Astrocyte (in vitro differentiated cells and primary cell): ENCODE measurements around the gene MYB. TPM values are rescaled to one million over a fixed set of nuclear protein-coding genes. Genes with fewer than 3 reads are reported as not detected.

Experiments used
- DNase-seq: peaks from one replicate; pipeline ENCODE4 v3.0.0-alpha.2; 2010; ENCODE audit warnings: low read depth
- FAIRE-seq: peaks from 2 replicates; lab custom pipeline; 2011; peaks lifted over from hg19 to GRCh38; lab: Jason Lieb, UNC
- H2AFZ ChIP-seq: 2 replicates; pipeline ENCODE4 v1.6.0; 2012; ENCODE audit warnings: low read depth, low read length, inconsistent platforms
- H3K27ac ChIP-seq: 2 replicates; pipeline ENCODE4 v1.5.1; 2011; ENCODE audit warnings: low read depth, low read length, inconsistent platforms
- H3K27me3 ChIP-seq: 2 replicates; pipeline ENCODE4 v1.6.0; 2011; ENCODE audit warnings: low read length, inconsistent platforms; ENCODE audit not compliant: insufficient read depth
- H3K36me3 ChIP-seq: 2 replicates; pipeline ENCODE4 v1.5.1; 2011; ENCODE audit warnings: low read length, inconsistent platforms; ENCODE audit not compliant: insufficient read depth
- H3K4me1 ChIP-seq: 2 replicates; pipeline ENCODE4 v1.5.1; 2011; ENCODE audit warnings: low read length, inconsistent platforms; ENCODE audit not compliant: insufficient read depth
- H3K4me2 ChIP-seq: 2 replicates; pipeline ENCODE4 v1.6.0; 2012; ENCODE audit warnings: low read length, inconsistent platforms
- H3K4me3 ChIP-seq: 2 replicates; pipeline ENCODE4 v1.5.1; 2011; ENCODE audit warnings: low read depth, mild to moderate bottlenecking, low read length, inconsistent platforms; ENCODE audit not compliant: insufficient read depth
- H3K79me2 ChIP-seq: 2 replicates; pipeline ENCODE4 v1.6.0; 2012; ENCODE audit warnings: mild to moderate bottlenecking, low read length, inconsistent platforms; ENCODE audit not compliant: insufficient read depth
- H3K9ac ChIP-seq: 2 replicates; pipeline ENCODE4 v1.6.0; 2012; ENCODE audit warnings: mild to moderate bottlenecking, low read length, inconsistent platforms
- H3K9me3 ChIP-seq: 2 replicates; pipeline ENCODE4 v1.5.1; 2012; ENCODE audit warnings: low read depth, mild to moderate bottlenecking, low read length, inconsistent platforms; ENCODE audit not compliant: insufficient read depth
- H4K20me1 ChIP-seq: 2 replicates; pipeline ENCODE4 v1.6.0; 2012; ENCODE audit warnings: low read length, inconsistent platforms; ENCODE audit not compliant: insufficient read depth
- H3K27ac Mint-ChIP-seq: one replicate; pipeline ENCODE4 v1.8.0; 2021; ENCODE audit warnings: mild to moderate bottlenecking, mixed read lengths; ENCODE audit not compliant: unreplicated experiment
- H3K27me3 Mint-ChIP-seq: one replicate; pipeline ENCODE4 v1.8.0; 2021; ENCODE audit warnings: low read depth, mixed read lengths; ENCODE audit not compliant: unreplicated experiment
- H3K36me3 Mint-ChIP-seq: one replicate; pipeline ENCODE4 v1.8.0; 2021; ENCODE audit warnings: low read depth, mixed read lengths; ENCODE audit not compliant: unreplicated experiment
- H3K4me1 Mint-ChIP-seq: one replicate; pipeline ENCODE4 v1.8.0; 2021; ENCODE audit warnings: low read depth, mixed read lengths; ENCODE audit not compliant: unreplicated experiment
- H3K4me3 Mint-ChIP-seq: one replicate; pipeline ENCODE4 v1.8.0; 2021; ENCODE audit warnings: mild to moderate bottlenecking, moderate library complexity, mixed read lengths; ENCODE audit not compliant: unreplicated experiment
- H3K9me3 Mint-ChIP-seq: one replicate; pipeline ENCODE4 v1.8.0; 2021; ENCODE audit warnings: mild to moderate bottlenecking, mixed read lengths; ENCODE audit not compliant: unreplicated experiment
- EZH2 ChIP-seq: IDR thresholded peaks from 2 replicates; pipeline ENCODE4 v1.6.1; 2012; ENCODE audit warnings: mild to moderate bottlenecking, low read length, inconsistent platforms; ENCODE audit not compliant: insufficient read depth
- total RNA-seq: library from RNA; stranded (reverse); gene quantifications from 2 replicates; pipeline ENCODE4 v1.2.1, GENCODE V29; 2021
- TF ChIP-seq, protein P1 (sequence below): IDR thresholded peaks from 2 replicates; pipeline ENCODE4 v1.5.1; 2011; ENCODE audit warnings: low read depth, mild to moderate bottlenecking, inconsistent platforms, low read length, moderate library complexity; ENCODE audit not compliant: insufficient read depth

MYB gene
- total RNA-seq, 1 donor from 2014 or later = not detected

DNA sequence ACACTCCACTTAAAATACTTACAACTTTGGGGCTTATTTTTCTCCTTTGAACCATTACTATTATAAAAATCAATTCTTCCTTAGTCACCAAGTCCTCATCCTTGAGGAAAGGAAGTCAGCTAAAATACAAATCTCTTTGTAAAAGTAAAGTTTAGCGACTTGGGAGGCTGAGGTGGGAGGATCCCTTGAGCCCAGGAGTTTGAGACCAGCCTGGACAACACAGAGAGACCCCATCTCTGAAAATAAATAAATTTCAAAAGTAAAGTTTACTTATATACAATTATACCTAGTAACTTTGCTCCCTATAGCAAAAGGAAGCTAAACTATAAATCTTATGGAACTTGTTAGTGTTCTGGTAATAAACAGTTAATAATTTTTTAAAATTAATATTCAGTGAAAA, 40.4 kb downstream of the MYB start:
- no peak overlapping the region for H3K27ac ChIP-seq
- no peak overlapping the region for H3K27ac Mint-ChIP-seq
- no peak overlapping the region for H3K4me2 ChIP-seq
- FAIRE-seq = no peak
- H3K9me3 ChIP-seq = no peaks in the 10 kb centered on the region
- H4K20me1 ChIP-seq = no peaks in the 10 kb centered on the region
- no peaks in the 10 kb centered on the region for H3K27me3 Mint-ChIP-seq
- H3K4me3 Mint-ChIP-seq = no peak overlapping the region
- no peaks in the 10 kb centered on the region for H3K79me2 ChIP-seq
- no peak overlapping the region for H2AFZ ChIP-seq
- no peaks in the 10 kb centered on the region for H3K36me3 ChIP-seq
- H3K4me3 ChIP-seq = no peak overlapping the region
- no peak for TF ChIP-seq EZH2
- TF ChIP-seq, protein P1, sequence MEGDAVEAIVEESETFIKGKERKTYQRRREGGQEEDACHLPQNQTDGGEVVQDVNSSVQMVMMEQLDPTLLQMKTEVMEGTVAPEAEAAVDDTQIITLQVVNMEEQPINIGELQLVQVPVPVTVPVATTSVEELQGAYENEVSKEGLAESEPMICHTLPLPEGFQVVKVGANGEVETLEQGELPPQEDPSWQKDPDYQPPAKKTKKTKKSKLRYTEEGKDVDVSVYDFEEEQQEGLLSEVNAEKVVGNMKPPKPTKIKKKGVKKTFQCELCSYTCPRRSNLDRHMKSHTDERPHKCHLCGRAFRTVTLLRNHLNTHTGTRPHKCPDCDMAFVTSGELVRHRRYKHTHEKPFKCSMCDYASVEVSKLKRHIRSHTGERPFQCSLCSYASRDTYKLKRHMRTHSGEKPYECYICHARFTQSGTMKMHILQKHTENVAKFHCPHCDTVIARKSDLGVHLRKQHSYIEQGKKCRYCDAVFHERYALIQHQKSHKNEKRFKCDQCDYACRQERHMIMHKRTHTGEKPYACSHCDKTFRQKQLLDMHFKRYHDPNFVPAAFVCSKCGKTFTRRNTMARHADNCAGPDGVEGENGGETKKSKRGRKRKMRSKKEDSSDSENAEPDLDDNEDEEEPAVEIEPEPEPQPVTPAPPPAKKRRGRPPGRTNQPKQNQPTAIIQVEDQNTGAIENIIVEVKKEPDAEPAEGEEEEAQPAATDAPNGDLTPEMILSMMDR = no peak
- no peak overlapping the region for H3K9ac ChIP-seq
- H3K9me3 Mint-ChIP-seq = peaks cover 5% of the 10 kb centered on the region
- H3K36me3 Mint-ChIP-seq = no peaks in the 10 kb centered on the region
- no peaks in the 10 kb centered on the region for H3K27me3 ChIP-seq
- no peak for DNase-seq
- H3K4me1 ChIP-seq = no peaks in the 10 kb centered on the region
- H3K4me1 Mint-ChIP-seq = no peaks in the 10 kb centered on the region

DNA sequence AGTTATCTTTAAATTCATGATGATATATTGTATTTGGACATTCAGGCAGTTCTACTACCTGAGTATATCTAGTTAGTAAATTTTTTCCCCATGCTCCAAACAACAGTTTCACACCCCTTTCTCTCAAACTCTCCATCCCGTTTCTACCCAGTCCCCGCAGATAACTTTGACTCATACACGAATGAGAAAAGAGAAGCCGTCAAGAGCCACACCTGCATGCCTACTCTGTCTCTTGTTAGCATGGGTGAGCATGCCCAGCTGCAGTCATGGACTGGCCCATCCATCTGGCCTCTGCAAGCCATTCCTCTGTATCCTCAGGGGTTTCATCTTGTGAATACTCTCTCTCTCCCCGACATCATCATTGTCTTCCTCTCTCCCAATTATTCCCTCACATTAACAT, 41.5 kb downstream of the MYB start:
- TF ChIP-seq EZH2 = no peak
- TF ChIP-seq, protein P1 = no peak
- Mint-ChIP-seq H3K4me1 (no peaks in the 10 kb centered on the region), H3K4me3 (no peak overlapping the region), H3K27me3 (no peaks in the 10 kb centered on the region), H3K9me3 (peaks cover 5% of the 10 kb centered on the region), H3K36me3 (no peaks in the 10 kb centered on the region), H3K27ac (no peak overlapping the region)
- H3K79me2 ChIP-seq = no peaks in the 10 kb centered on the region
- H3K4me2 ChIP-seq = no peak overlapping the region
- H3K9ac ChIP-seq = no peak overlapping the region
- FAIRE-seq = no peak
- no peak for DNase-seq
- no peaks in the 10 kb centered on the region for H4K20me1 ChIP-seq
- H3K4me3 ChIP-seq = no peak overlapping the region
- no peaks in the 10 kb centered on the region for H3K36me3 ChIP-seq
- no peaks in the 10 kb centered on the region for H3K4me1 ChIP-seq
- H3K9me3 ChIP-seq = no peaks in the 10 kb centered on the region
- no peak overlapping the region for H2AFZ ChIP-seq
- no peaks in the 10 kb centered on the region for H3K27me3 ChIP-seq
- H3K27ac ChIP-seq = no peak overlapping the region

DNA sequence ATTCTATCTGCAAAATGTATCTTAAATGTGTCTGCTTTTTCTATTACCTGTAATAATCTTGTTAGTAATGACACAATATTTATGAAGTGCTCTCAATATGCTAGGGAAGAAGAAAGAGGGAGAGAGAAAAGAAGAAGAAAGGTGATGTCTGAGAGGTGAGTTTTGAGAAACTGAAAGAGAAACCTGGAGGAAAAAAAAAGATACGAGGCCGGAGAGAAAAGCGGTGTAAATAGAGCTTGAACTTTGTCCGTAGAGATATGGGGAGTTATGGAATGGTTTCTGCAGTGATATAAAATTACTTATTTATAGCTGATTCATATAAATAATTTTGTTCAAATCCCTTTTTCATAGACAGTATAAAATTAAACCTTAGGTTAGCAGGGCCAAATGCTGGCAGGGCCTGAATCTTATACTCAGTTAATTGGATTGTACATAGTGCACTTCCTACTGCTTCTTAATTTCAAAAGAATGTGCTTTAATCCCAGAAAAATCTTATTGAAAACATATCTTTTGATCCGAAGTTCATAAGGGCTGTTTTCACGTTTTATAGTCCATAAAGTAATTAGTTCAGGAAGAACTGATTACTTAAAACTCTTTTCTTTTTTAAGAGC, 43.0 kb downstream of the MYB start:
- H3K9me3 ChIP-seq = no peaks in the 10 kb centered on the region
- no peak overlapping the region for H3K27ac Mint-ChIP-seq
- TF ChIP-seq, protein P1 = no peak
- TF ChIP-seq EZH2 = no peak
- no peaks in the 10 kb centered on the region for H3K36me3 ChIP-seq
- H3K4me3 ChIP-seq = no peak overlapping the region
- H3K36me3 Mint-ChIP-seq = no peaks in the 10 kb centered on the region
- no peaks in the 10 kb centered on the region for H3K4me1 Mint-ChIP-seq
- H2AFZ ChIP-seq = no peak overlapping the region
- no peak for FAIRE-seq
- no peaks in the 10 kb centered on the region for H3K4me1 ChIP-seq
- H4K20me1 ChIP-seq = no peaks in the 10 kb centered on the region
- no peak overlapping the region for H3K4me2 ChIP-seq
- H3K9ac ChIP-seq = no peak overlapping the region
- H3K4me3 Mint-ChIP-seq = no peak overlapping the region
- no peaks in the 10 kb centered on the region for H3K79me2 ChIP-seq
- H3K9me3 Mint-ChIP-seq = peaks cover 5% of the 10 kb centered on the region
- H3K27me3 Mint-ChIP-seq = no peaks in the 10 kb centered on the region
- no peaks in the 10 kb centered on the region for H3K27me3 ChIP-seq
- DNase-seq = no peak
- H3K27ac ChIP-seq = no peak overlapping the region
